Measurements from ENCODE around the gene SLC38A4.

Gene SLC38A4

DNA sequence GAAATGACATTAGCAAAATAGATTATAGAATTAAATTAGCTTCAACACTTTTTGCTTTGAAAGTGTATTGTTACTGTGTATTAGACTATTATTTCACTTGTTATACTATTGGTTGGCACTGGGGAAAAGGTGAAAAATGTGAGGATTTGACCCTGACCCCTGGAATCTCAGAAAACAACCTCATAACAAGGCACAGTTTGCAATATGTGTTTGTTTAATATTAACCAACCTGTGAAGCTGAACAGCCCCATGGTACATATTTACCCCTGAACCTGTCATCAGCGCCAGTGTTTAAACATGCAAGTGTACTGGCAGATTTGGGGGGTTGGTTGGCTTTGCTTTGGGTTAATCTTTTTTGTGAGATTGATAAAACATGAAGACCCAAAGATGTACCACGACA is 11.7 kb downstream of the SLC38A4 start:
- DNase-seq = no peak

GRCh38 chr12:46811185-46811584 is 14.6 kb downstream of the SLC38A4 start:
- DNase-seq = no peak

DNA sequence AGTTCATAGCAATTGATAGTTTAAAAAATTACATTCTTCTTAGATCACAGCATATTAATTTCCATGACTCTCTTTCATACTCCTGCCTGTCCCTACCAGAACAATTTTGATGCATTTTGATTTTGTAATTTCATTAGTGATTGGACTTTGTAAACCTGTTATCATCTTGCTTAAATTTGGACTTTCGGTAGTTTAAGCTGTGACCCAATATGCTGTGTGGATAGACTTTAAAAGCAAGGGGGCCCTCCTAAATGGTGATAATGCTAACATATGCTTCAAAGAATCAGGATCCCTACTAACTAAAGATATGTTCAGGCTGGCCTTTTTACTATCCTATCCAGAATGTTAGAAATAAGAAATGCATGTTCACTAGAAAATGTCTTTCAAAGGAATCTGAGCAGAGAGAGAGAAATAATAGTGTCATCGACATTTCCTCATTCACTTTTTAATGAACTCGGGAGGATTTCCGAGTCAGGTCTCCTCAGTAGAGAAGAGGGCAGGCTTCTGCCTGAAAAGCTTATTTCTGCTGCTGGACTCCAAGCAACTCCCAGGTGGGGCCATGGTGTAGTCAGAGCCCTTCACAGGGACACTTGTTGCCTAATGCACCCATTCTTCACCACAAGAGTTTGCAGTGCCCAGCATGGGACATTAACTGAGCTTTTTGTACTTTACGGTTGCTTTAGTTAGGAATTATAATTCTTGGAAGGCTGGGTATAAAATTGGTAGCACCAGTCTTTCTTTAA is 16.7 kb downstream of the SLC38A4 start:
- no peak for DNase-seq

GRCh38 chr12:46808317-46808716 is 17.5 kb downstream of the SLC38A4 start:
- DNase-seq = no peak

- DNase-seq = no peak
Measured at GRCh38 chr12:46804054-46804453, 21.7 kb downstream of the SLC38A4 start.

DNA sequence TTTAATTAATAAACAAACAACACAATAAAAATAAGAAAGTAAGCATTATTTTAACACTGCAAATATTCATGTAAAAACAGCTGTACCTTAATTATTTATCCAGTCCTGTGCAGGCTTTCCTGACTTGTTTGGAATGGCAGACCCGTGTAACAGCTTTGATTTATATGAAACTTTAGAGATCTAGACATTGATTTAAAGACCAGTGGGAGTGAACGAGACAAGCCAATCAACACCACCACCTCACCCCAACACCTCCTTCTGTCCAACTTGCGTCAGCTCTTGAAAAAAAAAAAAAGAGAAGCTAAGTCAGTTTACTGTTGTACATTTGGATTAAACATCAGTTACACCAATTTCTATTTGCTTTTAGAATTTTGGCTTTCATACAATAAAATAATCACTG is 22.3 kb downstream of the SLC38A4 start:
- DNase-seq = no peak

DNA sequence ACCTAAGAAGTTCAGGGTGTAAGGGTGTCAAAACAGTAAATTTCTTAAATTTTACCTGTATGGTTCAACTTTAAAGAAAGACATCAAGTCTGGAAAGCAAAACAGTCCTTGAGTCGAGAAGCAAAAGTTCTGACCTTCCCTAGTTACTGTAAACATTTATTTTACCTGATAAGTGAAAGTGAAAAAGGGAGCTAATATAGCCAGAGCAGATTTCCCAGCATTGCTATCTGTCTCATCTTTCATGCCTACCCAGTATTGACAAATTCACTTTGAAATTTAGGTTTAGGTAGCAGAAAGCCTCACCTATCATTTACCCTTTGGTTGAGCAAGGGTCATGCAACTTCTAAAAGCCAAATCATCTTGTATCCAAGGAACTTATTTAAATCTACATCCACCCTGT is 24.5 kb downstream of the SLC38A4 start:
- no peak for DNase-seq

DNA sequence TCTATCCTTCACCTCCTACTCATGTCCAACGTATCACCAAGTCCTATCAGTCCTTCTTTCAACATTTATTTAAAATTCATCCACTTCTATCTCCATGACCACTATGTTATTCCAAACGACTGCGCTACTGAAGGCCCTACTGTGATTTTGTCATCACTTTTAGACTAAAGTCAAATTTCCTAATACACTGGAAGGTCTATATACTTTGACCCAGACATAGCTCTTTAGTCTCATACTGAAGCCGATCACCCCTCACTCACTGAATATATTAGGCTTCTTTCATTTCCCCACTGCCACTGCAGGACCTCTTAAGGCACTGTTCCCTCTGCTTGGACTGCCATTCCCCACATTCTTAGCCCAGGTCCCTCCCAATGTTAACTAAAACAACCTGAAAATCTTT is 25.6 kb downstream of the SLC38A4 start:
- no peak for DNase-seq

DNA sequence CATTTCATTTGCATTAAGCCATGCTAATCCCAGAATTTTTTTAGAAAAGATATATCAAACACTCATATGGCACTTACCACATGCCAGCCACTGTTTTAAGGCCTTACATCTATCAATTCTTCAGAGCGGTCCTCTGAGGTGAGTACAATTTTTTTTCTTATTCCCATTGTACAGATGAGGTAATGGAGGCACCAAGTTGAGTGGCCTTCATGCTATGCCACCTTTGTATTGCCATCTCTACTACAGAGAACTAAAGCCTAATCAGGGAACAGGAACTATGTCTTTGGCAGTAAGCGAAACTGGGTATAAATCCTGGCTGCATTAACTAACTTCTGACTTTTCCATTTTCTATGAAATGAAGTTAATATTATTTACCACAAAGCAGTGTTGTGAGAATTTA is 27.1 kb downstream of the SLC38A4 start:
- no peak for DNase-seq

DNA sequence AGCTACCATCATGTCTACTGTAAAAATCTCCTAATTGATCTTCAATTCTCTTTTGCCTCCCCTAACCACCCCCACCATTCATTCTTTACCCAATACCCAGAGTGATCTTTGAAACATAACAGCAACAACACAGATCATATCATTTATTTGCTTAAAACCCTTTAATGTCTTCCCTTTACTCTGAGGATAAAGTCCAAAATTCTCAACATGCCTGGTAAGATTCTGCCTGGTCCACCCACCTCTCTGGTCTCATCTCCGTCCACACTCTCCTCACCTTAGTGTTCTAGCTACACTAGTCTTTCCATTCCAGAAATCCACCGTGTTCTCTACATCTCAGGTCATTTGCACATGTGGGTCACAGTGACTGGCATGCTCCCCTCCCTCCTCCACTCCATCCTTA is 27.7 kb downstream of the SLC38A4 start:
- no peak for DNase-seq

GRCh38 chr12:46795988-46796387 is 29.8 kb downstream of the SLC38A4 start:
- no peak for DNase-seq

GRCh38 chr12:46794593-46795190 is 31.1 kb downstream of the SLC38A4 start:
- DNase-seq = no peak

GRCh38 chr12:46792925-46793324 is 32.9 kb downstream of the SLC38A4 start:
- DNase-seq = no peak

DNA sequence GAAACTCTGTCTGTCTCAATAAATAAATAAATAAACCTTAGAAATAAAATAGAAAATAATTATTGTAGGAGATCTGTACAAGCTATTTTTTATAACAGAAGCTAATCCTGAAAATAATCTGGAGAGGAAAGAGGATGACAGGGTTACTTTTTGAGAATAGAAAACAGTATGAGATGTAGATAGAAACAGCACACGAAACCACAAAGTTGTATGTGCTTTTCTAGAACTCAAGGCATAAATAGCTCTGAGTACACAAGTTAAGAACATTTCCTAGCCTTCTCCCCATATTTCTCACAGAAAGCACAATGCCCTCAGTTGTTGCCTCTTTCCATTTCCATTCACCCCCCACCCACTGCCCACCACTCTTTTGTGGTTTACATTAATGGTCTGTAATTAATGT is 35.7 kb downstream of the SLC38A4 start:
- no peak for DNase-seq

- no peak for DNase-seq
Measured at GRCh38 chr12:46788072-46788887, 37.5 kb downstream of the SLC38A4 start.

GRCh38 chr12:46787496-46788055 is 38.2 kb downstream of the SLC38A4 start:
- DNase-seq = no peak

- no peak for DNase-seq
Measured at GRCh38 chr12:46786774-46787173, 39.0 kb downstream of the SLC38A4 start.

DNA sequence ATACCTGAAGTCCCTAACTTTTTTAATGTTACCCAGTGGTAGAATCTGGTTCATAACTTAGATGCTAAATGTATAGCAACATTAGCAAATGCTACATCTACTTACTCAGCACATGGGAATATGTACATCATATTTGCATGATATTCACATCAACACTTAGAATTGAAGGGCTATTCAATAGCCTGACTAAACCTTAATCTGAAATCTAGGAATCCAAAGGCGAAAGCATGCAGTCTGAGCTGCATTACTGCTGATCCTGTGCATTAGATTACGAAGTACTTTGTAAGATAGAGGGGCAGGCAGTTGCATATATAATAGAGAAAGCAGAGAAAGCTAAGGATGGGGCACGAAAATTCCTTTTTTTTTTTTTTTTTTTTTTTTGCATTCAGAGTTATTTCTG is 40.4 kb downstream of the SLC38A4 start:
- DNase-seq = no peak

DNA sequence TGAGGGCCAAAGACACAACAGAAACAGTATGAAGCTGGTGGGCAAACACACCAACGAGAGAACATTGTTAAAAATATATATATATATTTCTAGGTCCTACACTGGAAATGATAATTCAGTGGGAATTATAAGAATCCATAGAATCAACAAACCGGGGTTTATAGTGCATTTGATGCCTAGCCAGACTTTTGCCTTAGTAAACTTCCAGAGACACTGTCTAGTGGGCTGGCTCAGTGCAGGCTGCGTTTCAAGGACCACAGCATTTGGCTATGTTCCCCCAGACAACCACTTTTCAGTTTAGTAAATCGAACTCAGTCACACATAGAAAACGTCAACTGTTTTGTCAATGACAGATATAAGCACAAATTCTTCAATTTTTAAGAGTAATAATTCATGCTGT is 41.9 kb downstream of the SLC38A4 start:
- DNase-seq = no peak

GRCh38 chr12:46779879-46780278 is 45.9 kb downstream of the SLC38A4 start:
- DNase-seq = no peak

- no peak for DNase-seq
Measured at GRCh38 chr12:46779063-46779462, 46.7 kb downstream of the SLC38A4 start.

DNA sequence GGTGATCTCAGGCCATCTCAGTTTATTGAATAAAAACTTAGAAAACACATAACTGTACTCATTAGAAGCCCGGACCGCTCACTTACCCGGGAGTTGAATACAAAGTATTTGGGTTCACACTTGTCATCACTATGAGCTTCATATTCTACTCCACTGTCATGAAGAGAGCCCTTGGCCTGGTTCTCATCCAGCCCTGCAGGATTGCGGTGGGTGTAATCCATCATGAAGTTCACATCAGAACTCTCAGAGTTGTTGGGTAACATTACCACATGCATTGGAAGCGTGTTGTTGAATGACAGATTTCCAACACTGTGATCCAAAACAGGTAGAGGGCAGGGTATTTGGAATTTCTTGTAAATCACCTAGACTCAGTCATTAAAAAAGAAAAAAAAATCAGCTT is 47.4 kb downstream of the SLC38A4 start:
- DNase-seq = no peak

DNA sequence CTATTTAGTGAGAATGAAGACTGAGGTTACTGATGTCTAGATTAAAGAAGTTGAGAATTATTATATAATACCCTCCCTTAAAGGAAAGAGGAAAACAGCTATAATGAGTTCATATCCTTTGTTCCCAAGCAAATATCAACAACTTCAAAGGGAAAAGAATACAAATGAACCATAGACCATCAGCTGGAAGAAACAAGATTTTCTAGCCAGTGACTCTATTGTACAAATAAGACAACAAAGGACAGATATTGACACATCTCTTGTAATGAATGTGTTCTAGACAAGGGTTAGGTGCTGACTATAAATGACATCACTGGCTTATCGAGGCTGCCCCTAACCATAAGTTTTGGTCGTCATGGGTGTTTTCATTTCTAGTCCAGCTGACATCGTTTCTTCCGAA is 48.2 kb downstream of the SLC38A4 start:
- no peak for DNase-seq

DNA sequence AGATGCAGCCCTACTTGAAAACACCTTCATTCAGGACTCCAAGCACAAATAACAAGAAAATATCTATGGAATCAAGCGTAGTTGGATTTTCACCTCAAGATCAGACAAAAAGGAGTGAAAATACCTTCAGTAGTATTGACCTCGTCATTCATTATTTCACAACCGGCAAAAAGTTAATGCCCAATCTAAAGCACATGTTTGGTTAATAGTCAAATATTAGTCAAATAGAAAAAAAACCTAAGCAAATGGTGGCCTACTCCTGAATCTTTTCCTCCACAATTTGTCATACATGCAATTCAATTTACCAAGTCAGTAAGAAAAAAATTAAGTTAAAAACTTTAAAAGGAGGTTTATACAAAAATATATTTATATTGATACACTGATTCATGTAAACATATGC is 50.0 kb downstream of the SLC38A4 start:
- no peak for DNase-seq
